Stimulated activated CD8-positive, alpha-beta memory T cell treated with anti-CD3 and anti-CD28 coated beads, Interleukin-15, amount 100 ng/mL, for 48 hours (primary cell): Measurements from ENCODE around the gene RASL11A.
"Not testable (repeated sequence)": the region's sequence is repeated elsewhere in the genome, so short reads cannot be mapped to it uniquely, and the experiment has no call there.

Source experiments
- DNase-seq, 2 donors: peaks; one replicate each; pipeline ENCODE4 v3.0.0-alpha.2; 2020; ENCODE audit warnings: low read depth in 2 of 2

The RASL11A gene

DNA sequence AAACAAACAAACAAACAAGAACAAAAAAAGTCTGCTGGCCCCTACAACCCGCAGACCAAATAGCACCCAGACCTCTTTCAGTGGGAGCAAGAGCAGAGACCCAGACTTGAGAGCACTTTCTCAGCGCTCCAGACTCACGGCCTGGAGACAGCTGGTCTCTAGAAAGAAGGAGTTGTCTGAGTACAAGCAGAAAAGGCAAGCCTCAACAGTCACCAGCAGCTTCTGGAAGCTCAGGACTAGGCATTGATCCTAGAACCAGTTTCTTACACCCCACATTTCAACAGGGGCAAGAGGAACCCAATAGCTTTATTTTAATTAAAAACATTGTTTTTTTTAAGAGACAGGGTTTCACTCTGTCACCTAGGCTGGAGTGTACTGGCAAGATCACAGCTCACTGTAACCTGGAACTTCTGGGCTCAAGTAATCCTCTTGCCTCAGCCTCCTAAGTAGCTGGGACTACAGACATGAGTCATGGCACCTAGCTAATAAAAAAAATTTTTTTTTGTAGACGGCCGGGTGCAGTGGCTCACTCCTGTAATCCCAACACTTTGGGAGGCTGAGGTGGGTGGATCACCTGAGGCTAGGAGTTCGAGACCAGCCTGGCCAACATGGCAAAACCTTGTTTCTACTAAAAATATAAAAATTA is 30.4 kb downstream of the RASL11A start:
- DNase-seq: no peak

DNA sequence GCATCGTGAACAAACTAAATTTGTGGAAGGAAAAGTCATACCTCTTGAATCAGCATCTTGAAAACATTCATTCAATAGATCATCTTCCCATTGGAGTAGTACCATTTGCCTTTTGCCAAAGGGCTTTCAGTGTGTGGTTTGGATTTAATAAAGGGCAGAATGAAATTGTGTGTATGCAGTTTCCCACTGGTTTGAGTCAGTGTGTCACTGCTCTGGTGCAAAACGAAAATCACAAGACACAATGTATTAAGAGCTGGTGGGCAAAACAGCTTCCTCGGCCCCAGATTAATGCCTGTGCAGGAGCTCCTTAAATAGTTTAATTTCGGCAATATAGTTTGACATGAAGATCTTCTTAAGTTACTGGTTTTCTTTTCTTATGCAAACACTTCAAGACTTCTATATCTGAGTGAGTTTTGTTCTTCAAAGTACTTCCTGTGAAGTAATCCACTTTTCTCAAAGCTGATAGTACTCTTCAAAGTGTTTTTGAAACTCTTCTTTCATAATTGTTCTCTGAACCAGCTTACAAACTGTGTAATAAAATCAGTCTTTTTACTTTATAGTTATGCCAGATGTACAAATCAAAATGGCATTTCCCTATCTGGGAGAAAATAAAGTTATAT is 32.1 kb downstream of the RASL11A start:
- DNase-seq: no peak

DNA sequence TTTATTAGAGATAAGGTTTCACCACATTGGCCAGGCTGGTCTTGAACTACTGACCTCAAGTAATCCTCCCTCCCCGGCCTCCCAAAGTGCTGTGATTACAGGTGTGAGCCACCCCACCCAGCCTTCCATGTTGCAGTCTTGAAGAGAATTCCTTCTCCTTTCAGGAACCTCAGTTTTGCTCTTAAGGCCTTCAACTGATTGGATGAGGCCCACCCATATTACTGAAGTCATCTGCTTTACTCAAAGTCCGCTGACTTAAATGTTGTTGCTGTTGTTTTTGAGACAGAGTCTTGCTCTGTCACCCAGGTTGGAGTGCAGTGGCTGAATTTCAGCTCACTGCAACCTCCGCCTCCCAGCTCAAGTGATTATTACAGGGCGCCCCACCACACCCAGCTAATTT is 33.5 kb downstream of the RASL11A start:
- DNase-seq: no peak

DNA sequence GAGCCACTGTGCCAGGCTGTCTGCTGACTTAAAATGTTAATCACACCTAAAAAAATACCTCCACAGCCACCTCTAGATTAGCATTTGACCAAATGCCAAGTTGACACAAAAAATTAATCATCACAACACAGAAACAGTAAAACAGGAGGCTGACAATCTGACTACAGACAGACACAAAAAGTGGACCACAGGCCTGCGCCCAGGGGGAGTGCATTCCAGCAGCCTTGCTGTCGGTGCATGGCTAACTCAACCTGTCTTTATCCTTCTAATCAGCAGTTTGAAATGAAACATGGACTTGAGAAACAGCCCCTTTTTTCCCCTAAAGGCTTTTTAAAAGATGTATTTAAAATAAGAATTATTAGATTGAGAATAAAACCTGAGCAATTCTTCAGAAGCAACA is 34.0 kb downstream of the RASL11A start:
- DNase-seq: no peak

DNA sequence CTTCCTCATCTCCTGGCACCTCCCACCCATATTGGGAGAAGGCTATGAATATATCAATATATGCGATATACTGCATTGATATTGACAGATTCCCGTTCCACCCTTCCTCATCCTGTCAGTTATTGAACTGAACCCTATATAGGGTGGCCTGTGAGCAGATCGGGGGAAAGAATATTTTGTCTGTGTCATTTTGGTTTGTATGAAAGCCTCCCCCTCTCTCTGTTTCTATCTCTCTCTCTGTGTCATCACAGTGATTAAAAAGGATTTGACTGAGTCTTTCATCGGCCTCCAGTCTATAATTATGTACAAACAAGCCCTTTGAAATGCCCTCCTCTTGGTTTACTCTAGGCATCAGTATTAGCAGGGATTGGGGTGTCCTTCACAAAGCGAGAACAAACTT is 35.7 kb downstream of the RASL11A start:
- no peak for DNase-seq

DNA sequence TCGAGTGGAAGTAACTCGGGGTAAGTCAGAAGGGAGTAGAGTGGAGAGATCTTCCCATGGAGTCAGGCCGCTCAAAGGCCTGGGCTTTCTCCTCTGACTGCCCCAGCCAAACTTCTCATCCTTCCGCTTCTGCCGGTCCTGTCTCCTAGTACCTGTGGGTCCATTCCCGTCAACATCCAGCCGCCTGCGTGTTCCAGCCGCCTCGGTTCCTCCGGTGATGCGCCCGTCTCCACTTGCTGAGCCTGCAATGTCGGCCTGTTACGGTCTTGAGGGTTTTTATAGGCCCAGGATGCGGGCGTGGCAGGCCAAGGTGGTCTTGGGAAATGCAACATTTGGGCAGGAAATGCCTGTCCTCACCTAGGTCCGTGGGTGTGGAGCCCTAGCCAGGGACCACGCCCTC is 38.3 kb downstream of the RASL11A start:
- DNase-seq: no peak

DNA sequence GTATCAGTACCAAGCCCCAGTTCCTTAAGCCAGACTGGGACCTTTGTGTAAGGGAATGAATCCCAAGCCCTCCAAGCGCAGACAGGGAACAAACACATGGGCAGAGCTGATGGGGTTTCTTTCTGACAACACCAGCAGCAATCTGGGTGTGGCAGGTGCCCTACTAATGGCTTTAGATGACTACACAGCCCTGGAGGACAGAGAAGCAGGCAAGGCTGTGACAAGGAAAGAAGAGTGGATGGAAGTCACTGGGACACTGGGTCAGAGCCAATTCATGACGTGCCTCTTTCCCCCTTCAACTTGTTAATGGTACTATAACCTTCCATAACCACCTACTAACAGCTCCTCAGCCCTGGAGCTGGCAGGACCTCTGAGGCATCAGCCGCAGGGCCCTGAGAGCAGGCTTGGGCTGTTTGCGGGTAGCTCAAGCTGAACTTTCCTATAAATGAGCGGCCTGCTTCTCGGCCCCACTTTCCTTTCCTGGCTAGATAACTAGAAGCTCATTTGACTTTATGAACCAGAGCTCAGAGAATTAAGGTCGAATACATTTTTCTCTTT is 38.9 kb downstream of the RASL11A start:
- no peak for DNase-seq

DNA sequence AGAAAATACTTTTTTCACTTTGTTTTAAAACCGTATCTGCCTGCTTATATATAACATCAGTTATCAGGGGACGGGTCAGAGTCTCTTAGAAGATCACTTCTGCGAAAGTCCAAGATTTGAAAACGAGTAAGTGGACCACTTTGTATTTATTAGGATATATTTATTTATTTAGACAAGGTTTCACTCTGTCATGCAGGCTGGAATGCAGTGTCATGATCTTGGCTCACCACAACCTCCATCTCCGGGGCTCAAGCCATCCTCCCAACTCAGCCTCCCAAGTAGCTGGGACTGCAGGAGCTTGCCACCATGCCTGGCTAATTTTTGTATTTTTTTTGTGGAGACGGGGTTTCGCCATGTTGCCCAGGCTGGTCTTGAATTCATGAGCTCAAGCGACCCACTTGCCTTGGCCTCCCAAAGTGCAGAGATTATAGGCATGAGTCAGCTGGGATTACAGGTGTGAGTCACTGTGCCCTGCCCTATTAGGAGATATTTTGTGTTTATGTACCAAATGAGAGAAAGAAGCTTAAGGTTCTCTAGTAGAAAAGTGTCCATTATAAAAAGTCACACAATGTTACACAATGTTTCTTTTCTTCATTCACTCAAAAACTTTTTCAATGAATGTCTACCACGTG is 39.5 kb downstream of the RASL11A start:
- no peak for DNase-seq

DNA sequence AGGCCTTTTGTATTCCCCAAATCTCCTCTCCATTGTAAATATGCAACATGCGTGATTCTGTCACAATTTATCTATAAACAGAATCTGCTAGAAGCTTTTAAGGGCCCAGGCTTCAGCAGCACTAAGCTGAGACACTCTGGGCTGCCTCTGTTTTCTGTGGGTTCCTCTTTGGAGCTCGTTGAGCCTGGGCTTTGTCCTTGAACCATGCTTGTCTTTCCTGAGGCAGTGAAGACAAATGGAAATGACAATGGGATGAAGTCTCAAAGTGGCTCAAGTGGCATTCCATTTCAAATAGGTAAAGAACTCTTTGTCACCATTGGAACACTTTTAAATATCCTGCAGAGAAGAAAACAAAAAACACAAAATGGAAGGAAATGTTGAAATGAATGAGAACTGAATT is 40.3 kb downstream of the RASL11A start:
- DNase-seq: no peak

DNA sequence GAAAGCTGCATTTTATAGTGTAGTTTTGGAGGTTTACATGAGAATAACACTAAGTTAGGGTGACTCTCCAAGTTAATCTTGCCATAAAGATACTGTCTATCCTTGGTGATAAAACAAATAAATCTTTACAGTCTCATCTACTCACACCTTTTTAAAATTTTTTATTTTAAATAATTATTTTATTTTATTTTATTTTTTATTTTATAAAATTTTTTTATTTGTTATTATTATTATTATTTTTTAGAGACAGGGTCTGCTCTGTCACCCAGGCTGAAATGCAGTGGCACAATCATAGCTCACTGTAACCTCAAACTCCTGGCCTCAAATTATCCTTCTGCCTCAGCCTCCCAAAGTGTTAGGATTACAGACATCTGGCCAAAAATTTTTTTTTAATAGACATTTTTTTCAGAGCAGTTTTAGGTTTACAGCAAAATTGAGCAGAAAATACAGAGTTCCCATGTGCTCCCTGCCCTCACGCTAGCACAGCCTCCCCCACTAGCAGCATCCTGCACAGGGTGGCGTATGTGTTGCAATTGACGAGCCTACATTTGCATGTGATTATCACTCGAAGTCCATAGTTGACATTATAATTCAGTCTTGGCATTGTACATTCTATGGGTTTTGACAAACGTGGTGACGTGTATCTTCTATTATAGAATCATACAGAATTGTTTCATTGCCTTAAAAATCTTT is 41.0 kb downstream of the RASL11A start:
- no peak for DNase-seq

DNA sequence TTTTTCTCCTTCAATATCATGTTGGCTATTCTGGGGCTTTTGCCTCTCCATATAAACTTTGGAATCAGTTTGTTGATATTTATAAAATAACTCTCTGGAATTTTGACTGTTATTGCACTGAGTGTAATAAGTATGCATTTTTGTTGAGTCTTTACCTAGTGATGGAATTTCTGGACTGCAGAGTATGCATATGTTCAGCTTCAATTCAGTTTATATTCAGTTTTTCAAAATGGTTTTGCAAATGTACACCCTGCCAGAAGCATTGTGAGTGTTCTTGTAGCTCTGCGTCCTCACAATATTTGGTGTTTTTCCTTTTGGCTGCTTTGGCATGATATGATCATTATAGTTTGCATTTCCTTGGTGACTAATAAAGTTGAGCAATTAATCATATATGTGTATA is 43.1 kb downstream of the RASL11A start:
- DNase-seq: no peak

DNA sequence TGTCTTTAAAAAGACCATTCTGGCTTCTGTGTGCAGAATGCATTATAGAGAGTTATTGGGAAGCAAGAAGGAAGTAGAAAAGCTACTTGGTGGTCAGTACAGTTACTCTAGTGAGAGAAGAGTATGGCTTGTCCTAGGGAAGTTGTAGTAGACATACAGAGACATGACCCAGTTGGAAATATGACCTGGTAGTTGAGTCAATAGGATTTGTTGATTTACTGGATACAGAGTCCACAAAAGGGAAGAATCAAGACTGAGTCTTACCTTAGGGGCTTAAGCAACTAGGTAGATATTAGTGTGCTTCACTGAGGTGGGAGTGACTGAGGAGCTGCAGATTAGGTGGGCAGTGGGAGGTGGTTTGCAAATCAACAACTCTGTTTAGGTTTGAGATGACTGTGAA is 48.8 kb downstream of the RASL11A start:
- DNase-seq: no peak

DNA sequence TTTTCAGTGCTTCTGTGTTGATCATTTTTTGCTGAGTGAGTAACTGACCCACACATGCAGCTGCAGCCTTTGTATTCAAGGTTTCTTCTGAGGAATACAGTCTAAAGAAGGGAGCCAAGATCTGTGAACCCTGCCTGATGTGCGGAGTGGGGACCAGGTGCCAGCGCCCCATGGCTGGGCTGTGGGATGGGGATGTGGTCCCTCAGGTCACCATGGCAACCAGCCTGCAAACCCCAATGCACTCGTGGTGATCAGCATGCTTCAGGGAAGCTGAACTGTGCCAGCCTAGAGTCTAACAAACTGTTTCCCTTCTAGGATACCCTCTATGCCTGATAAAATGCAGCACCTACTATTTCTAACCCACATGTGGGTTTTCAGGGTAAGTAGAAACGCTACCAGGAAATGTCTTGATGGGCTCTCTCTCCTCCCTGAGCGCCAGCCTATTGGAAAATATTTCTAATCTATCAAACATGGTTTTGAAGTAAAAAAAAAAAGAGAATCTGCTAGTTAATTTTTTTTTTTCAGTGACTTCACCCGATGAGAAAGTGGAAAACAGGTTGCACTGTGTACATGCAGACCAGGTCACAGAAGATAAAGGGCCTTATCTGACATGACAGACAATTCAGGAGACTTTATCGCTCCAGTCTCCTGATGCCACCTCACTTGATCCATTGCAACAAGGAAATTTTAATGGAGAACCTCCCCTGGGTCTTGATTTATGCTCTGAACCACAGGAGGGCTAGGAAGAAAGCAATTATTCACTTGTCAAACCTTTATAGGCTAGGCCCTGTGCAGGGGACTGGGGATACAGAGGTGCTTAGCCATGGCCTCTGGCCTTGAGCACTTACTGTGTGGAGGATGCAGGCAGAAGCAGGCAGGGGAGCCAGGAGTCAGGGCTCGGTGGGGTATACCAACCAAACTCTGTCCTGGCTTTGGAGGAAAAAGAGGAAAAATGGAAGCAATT is 51.1 kb downstream of the RASL11A start:
- no peak for DNase-seq

DNA sequence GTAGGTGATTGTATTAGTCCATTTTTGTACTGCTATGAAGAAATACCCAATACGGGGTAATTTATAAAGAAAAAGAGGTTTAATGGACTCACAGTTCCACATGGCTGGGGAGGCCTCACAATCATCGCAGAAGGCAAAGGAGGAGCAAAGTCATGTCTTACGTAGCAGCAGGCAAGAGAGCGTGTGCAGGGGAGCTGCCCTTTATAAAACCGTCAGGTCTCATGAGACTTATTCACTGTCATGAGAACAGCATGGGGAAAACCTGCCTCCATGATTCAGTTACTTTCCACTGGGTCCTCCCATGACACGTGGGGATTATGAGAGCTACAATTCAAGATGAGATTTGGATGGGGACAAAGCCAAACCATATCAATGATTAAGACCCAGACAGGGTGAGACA is 51.8 kb downstream of the RASL11A start:
- DNase-seq: not testable (repeated sequence)
